ENCODE measurements around the gene PCCA. TPM values are rescaled to one million over a fixed set of nuclear protein-coding genes. Genes with fewer than 3 reads are reported as not detected.

Gene PCCA
- total and polyA plus RNA-seq, 2 donors (not counting 1 experiment from before 2014, with no cell fraction given) = 11.2 to 73.0 TPM

DNA sequence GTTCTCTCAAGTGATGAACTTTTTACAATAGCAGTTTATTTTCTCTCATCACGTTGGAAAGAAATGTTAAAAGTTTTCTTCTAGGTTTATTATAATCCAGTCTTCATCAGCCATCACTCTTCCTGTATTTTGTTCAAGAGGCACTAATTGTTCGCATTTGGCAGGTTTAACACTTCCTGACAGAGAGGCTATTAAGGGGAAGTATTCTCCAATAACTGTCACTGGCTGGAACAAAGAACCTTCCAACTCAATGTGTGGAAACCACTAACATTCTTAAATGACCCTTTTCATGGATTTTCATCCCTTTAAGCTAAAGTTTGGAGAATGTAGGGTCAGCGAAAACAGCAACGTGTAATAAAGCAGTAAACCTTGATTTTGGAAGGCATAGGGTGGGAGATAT, 145.1 kb downstream of the PCCA start:
- Histone ChIP-seq H3K4me1 (ENCODE audit: control insufficient read depth, extremely low read depth, insufficient read depth, low read length) (peaks cover 5% of the 10 kb centered on the region), H3K4me3 (replicated peaks in 1 of 4; ENCODE audit: control extremely low read depth in 1 of 4, insufficient read depth in 1 of 4, low read depth in 3 of 4, low read length in 4 of 4) (no peak overlapping the region), H3K27me3 (ENCODE audit: control insufficient read depth, insufficient read depth, low read length) (no peaks in the 10 kb centered on the region), H3K27ac (ENCODE audit: insufficient read depth, low read length) (no peak overlapping the region), H3K9ac (ENCODE audit: insufficient read depth, low read length) (no peak overlapping the region), H3K79me2 (ENCODE audit: control insufficient read depth, insufficient read depth, low read length) (no peaks in the 10 kb centered on the region), H3K9me3 (ENCODE audit: control insufficient read depth, insufficient read depth, low read depth, low read length) (no peaks in the 10 kb centered on the region), H3K36me3 (ENCODE audit: control insufficient read depth, insufficient read depth, low read length) (no peaks in the 10 kb centered on the region), H4K20me1 (ENCODE audit: control insufficient read depth, extremely low read depth, insufficient read depth, low read length) (no peaks in the 10 kb centered on the region), H2AFZ (ENCODE audit: low read length) (no peak overlapping the region), H3K4me2 (ENCODE audit: extremely low read depth, insufficient read depth, low read length) (no peak overlapping the region)
- no peak for TF ChIP-seq EZH2 (IDR thresholded peaks at IDR 0.05; ENCODE audit: low read length, missing control alignments)
- TF ChIP-seq, protein P1, sequence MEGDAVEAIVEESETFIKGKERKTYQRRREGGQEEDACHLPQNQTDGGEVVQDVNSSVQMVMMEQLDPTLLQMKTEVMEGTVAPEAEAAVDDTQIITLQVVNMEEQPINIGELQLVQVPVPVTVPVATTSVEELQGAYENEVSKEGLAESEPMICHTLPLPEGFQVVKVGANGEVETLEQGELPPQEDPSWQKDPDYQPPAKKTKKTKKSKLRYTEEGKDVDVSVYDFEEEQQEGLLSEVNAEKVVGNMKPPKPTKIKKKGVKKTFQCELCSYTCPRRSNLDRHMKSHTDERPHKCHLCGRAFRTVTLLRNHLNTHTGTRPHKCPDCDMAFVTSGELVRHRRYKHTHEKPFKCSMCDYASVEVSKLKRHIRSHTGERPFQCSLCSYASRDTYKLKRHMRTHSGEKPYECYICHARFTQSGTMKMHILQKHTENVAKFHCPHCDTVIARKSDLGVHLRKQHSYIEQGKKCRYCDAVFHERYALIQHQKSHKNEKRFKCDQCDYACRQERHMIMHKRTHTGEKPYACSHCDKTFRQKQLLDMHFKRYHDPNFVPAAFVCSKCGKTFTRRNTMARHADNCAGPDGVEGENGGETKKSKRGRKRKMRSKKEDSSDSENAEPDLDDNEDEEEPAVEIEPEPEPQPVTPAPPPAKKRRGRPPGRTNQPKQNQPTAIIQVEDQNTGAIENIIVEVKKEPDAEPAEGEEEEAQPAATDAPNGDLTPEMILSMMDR (conservative IDR thresholded peaks at IDR 0.05 in 1 of 2, IDR thresholded peaks at IDR 0.05 in 1 of 2; ENCODE audit: low read depth in 1 of 2, low read length in 2 of 2) = no peak
- DNase-seq (ENCODE audit: low read depth in 2 of 2) = no peak

GRCh38 chr13:100234524-100235136, 145.7 kb downstream of the PCCA start:
- H3K79me2 ChIP-seq (ENCODE audit: control insufficient read depth, insufficient read depth, low read length) = no peaks in the 10 kb centered on the region
- no peak overlapping the region for H3K9ac ChIP-seq (ENCODE audit: insufficient read depth, low read length)
- H3K36me3 ChIP-seq (ENCODE audit: control insufficient read depth, insufficient read depth, low read length) = no peaks in the 10 kb centered on the region
- peak overlapping the region; percentile 45 for H3K4me2 ChIP-seq (ENCODE audit: extremely low read depth, insufficient read depth, low read length)
- no peak overlapping the region for H3K4me3 ChIP-seq (replicated peaks in 1 of 4; ENCODE audit: control extremely low read depth in 1 of 4, insufficient read depth in 1 of 4, low read depth in 3 of 4, low read length in 4 of 4)
- H3K27ac ChIP-seq (ENCODE audit: insufficient read depth, low read length) = no peak overlapping the region
- H3K4me1 ChIP-seq (ENCODE audit: control insufficient read depth, extremely low read depth, insufficient read depth, low read length) = peaks cover 5% of the 10 kb centered on the region
- no peaks in the 10 kb centered on the region for H4K20me1 ChIP-seq (ENCODE audit: control insufficient read depth, extremely low read depth, insufficient read depth, low read length)
- no peak overlapping the region for H2AFZ ChIP-seq (ENCODE audit: low read length)
- H3K27me3 ChIP-seq (ENCODE audit: control insufficient read depth, insufficient read depth, low read length) = no peaks in the 10 kb centered on the region
- peak; percentile 46 to 67 for DNase-seq (ENCODE audit: low read depth in 2 of 2)
- no peaks in the 10 kb centered on the region for H3K9me3 ChIP-seq (ENCODE audit: control insufficient read depth, insufficient read depth, low read depth, low read length)
- TF ChIP-seq, protein P1 (conservative IDR thresholded peaks at IDR 0.05 in 1 of 2, IDR thresholded peaks at IDR 0.05 in 1 of 2; ENCODE audit: low read depth in 1 of 2, low read length in 2 of 2) = no peak
- TF ChIP-seq EZH2 (IDR thresholded peaks at IDR 0.05; ENCODE audit: low read length, missing control alignments) = no peak

GRCh38 chr13:100235311-100235901, 146.5 kb downstream of the PCCA start:
- H3K9ac ChIP-seq (ENCODE audit: insufficient read depth, low read length) = no peak overlapping the region
- no peaks in the 10 kb centered on the region for H4K20me1 ChIP-seq (ENCODE audit: control insufficient read depth, extremely low read depth, insufficient read depth, low read length)
- H3K9me3 ChIP-seq (ENCODE audit: control insufficient read depth, insufficient read depth, low read depth, low read length) = no peaks in the 10 kb centered on the region
- no peaks in the 10 kb centered on the region for H3K36me3 ChIP-seq (ENCODE audit: control insufficient read depth, insufficient read depth, low read length)
- H3K79me2 ChIP-seq (ENCODE audit: control insufficient read depth, insufficient read depth, low read length) = no peaks in the 10 kb centered on the region
- H3K27ac ChIP-seq (ENCODE audit: insufficient read depth, low read length) = no peak overlapping the region
- H3K4me2 ChIP-seq (ENCODE audit: extremely low read depth, insufficient read depth, low read length) = peak overlapping the region; percentile 52
- peak; percentile 43 to 72 for DNase-seq (ENCODE audit: low read depth in 2 of 2)
- TF ChIP-seq EZH2 (IDR thresholded peaks at IDR 0.05; ENCODE audit: low read length, missing control alignments) = no peak
- TF ChIP-seq, protein P1 (conservative IDR thresholded peaks at IDR 0.05 in 1 of 2, IDR thresholded peaks at IDR 0.05 in 1 of 2; ENCODE audit: low read depth in 1 of 2, low read length in 2 of 2) = peak; percentile 61 to 63
- H2AFZ ChIP-seq (ENCODE audit: low read length) = no peak overlapping the region
- peaks cover 5% of the 10 kb centered on the region for H3K4me1 ChIP-seq (ENCODE audit: control insufficient read depth, extremely low read depth, insufficient read depth, low read length)
- H3K4me3 ChIP-seq (replicated peaks in 1 of 4; ENCODE audit: control extremely low read depth in 1 of 4, insufficient read depth in 1 of 4, low read depth in 3 of 4, low read length in 4 of 4) = no peak overlapping the region
- no peaks in the 10 kb centered on the region for H3K27me3 ChIP-seq (ENCODE audit: control insufficient read depth, insufficient read depth, low read length)
